ENCODE data around the gene MRPL36.
"Not testable (repeated sequence)": the region's sequence is repeated elsewhere in the genome, so short reads cannot be mapped to it uniquely, and the experiment has no call there.

Gene MRPL36

GRCh38 chr5:1789834-1790471 is 9.7 kb downstream of the MRPL36 start:
- no peak for TF ChIP-seq TAF1 (IDR thresholded peaks at IDR 0.05; ENCODE audit: borderline replicate concordance, low read depth, low read length)
- no peak for TF ChIP-seq POLR2A (IDR thresholded peaks at IDR 0.05; ENCODE audit: low read depth, low read length)
- no peak for TF ChIP-seq POLR2AphosphoS5 (IDR thresholded peaks at IDR 0.05; ENCODE audit: low read depth, low read length)
- FAIRE-seq (no peak), DNase-seq (ENCODE audit: insufficient read length) (no peak)

GRCh38 chr5:1789438-1789833 is 10.2 kb downstream of the MRPL36 start:
- not testable (repeated sequence) for DNase-seq (ENCODE audit: insufficient read length)
- FAIRE-seq: peak; percentile 63

- DNase-seq (ENCODE audit: insufficient read length) (no peak), FAIRE-seq (no peak)
- TF ChIP-seq POLR2AphosphoS5 (IDR thresholded peaks at IDR 0.05; ENCODE audit: low read depth, low read length) (no peak), TAF1 (IDR thresholded peaks at IDR 0.05; ENCODE audit: borderline replicate concordance, low read depth, low read length) (no peak), POLR2A (IDR thresholded peaks at IDR 0.05; ENCODE audit: low read depth, low read length) (no peak)
Observed at GRCh38 chr5:1788828-1789227, 10.8 kb downstream of the MRPL36 start.

GRCh38 chr5:1788200-1788599 is 11.4 kb downstream of the MRPL36 start:
- DNase-seq (ENCODE audit: insufficient read length): no peak
- no peak for FAIRE-seq
- TF ChIP-seq TAF1 (IDR thresholded peaks at IDR 0.05; ENCODE audit: borderline replicate concordance, low read depth, low read length) (no peak), POLR2AphosphoS5 (IDR thresholded peaks at IDR 0.05; ENCODE audit: low read depth, low read length) (no peak), POLR2A (IDR thresholded peaks at IDR 0.05; ENCODE audit: low read depth, low read length) (no peak)

GRCh38 chr5:1787472-1788047 is 12.1 kb downstream of the MRPL36 start:
- no peak for FAIRE-seq
- TF ChIP-seq POLR2AphosphoS5 (IDR thresholded peaks at IDR 0.05; ENCODE audit: low read depth, low read length): no peak
- TF ChIP-seq POLR2A (IDR thresholded peaks at IDR 0.05; ENCODE audit: low read depth, low read length): no peak
- TF ChIP-seq TAF1 (IDR thresholded peaks at IDR 0.05; ENCODE audit: borderline replicate concordance, low read depth, low read length): no peak

GRCh38 chr5:1786621-1787471 is 12.8 kb downstream of the MRPL36 start:
- FAIRE-seq (no peak), DNase-seq (ENCODE audit: insufficient read length) (no peak)
- TF ChIP-seq TAF1 (IDR thresholded peaks at IDR 0.05; ENCODE audit: borderline replicate concordance, low read depth, low read length) (no peak), POLR2A (IDR thresholded peaks at IDR 0.05; ENCODE audit: low read depth, low read length) (no peak), POLR2AphosphoS5 (IDR thresholded peaks at IDR 0.05; ENCODE audit: low read depth, low read length) (no peak)

More at GRCh38 chr5:1787472-1788047, 12.1 kb downstream of the MRPL36 start:
- DNase-seq (ENCODE audit: insufficient read length): no peak

- DNase-seq (ENCODE audit: insufficient read length) (no peak), FAIRE-seq (no peak)
- no peak for TF ChIP-seq TAF1 (IDR thresholded peaks at IDR 0.05; ENCODE audit: borderline replicate concordance, low read depth, low read length)
- TF ChIP-seq POLR2A (IDR thresholded peaks at IDR 0.05; ENCODE audit: low read depth, low read length): no peak
- TF ChIP-seq POLR2AphosphoS5 (IDR thresholded peaks at IDR 0.05; ENCODE audit: low read depth, low read length): no peak
Observed at GRCh38 chr5:1785984-1786383, 13.7 kb downstream of the MRPL36 start.

GRCh38 chr5:1785062-1785461 is 14.6 kb downstream of the MRPL36 start:
- FAIRE-seq (no peak), DNase-seq (ENCODE audit: insufficient read length) (no peak)
- TF ChIP-seq POLR2AphosphoS5 (IDR thresholded peaks at IDR 0.05; ENCODE audit: low read depth, low read length) (no peak), POLR2A (IDR thresholded peaks at IDR 0.05; ENCODE audit: low read depth, low read length) (no peak), TAF1 (IDR thresholded peaks at IDR 0.05; ENCODE audit: borderline replicate concordance, low read depth, low read length) (no peak)

GRCh38 chr5:1784197-1785050 is 15.2 kb downstream of the MRPL36 start:
- no peak for DNase-seq (ENCODE audit: insufficient read length)
- no peak for FAIRE-seq
- no peak for TF ChIP-seq POLR2AphosphoS5 (IDR thresholded peaks at IDR 0.05; ENCODE audit: low read depth, low read length)
- no peak for TF ChIP-seq POLR2A (IDR thresholded peaks at IDR 0.05; ENCODE audit: low read depth, low read length)
- TF ChIP-seq TAF1 (IDR thresholded peaks at IDR 0.05; ENCODE audit: borderline replicate concordance, low read depth, low read length): no peak

- DNase-seq (ENCODE audit: insufficient read length) (peak; percentile 53), FAIRE-seq (no peak)
- TF ChIP-seq POLR2AphosphoS5 (IDR thresholded peaks at IDR 0.05; ENCODE audit: low read depth, low read length) (no peak), POLR2A (IDR thresholded peaks at IDR 0.05; ENCODE audit: low read depth, low read length) (no peak), TAF1 (IDR thresholded peaks at IDR 0.05; ENCODE audit: borderline replicate concordance, low read depth, low read length) (no peak)
Observed at GRCh38 chr5:1783216-1783554, 16.5 kb downstream of the MRPL36 start.

All from GM12892 (cell line).